ENCODE data around the gene ZIK1. TPM values are rescaled to one million over a fixed set of nuclear protein-coding genes. Genes with fewer than 3 reads are reported as not detected.

ZIK1 gene
- polyA plus RNA-seq, 1 donor (not counting 4 experiments of a cell fraction or from before 2014, with no cell fraction given), result 3.9 TPM

GRCh38 chr19:57560049-57560491 lies 23.9 kb upstream of the ZIK1 start:
- H3K4me3 ChIP-seq (ENCODE audit: control insufficient read depth in 2 of 3, extremely low read depth in 1 of 3, insufficient read depth in 2 of 3, low read depth in 1 of 3, low read length in 3 of 3), result peak overlapping the region; percentile 67 to 89 (median 69)
- peaks cover 2% of the 10 kb centered on the region for H3K9me3 ChIP-seq (ENCODE audit: control insufficient read depth, low read depth, low read length)
- TF ChIP-seq EZH2 (IDR thresholded peaks at IDR 0.05; ENCODE audit: low read length), result no peak
- TF ChIP-seq CTCF (optimal IDR thresholded peaks at IDR 0.05 in 1 of 3, IDR thresholded peaks at IDR 0.05 in 1 of 3, conservative IDR thresholded peaks at IDR 0.05 in 1 of 3; ENCODE audit: extremely low read depth in 1 of 3, insufficient read depth in 2 of 3, low read length in 3 of 3), result no peak
- dilution Hi-C loops (cut with MboI; ENCODE audit: extremely low pct_ligation_motif_present, low sequenced_read_pairs), result no loop called here
- H3K9ac ChIP-seq (ENCODE audit: control insufficient read depth, extremely low read depth, insufficient read depth, low read length), result peak overlapping the region; percentile 82
- H3K36me3 ChIP-seq (ENCODE audit: control insufficient read depth in 2 of 2, extremely low read depth in 1 of 2, insufficient read depth in 2 of 2, low read length in 2 of 2), result peaks cover 4 to 9% of the 10 kb centered on the region in 2 experiments
- H3K4me2 ChIP-seq (ENCODE audit: control insufficient read depth, extremely low read depth, insufficient read depth, low read depth, low read length), result peak overlapping the region; percentile 94
- no peaks in the 10 kb centered on the region for H3K27me3 ChIP-seq (ENCODE audit: control insufficient read depth, extremely low read depth, insufficient read depth, low read length)
- peak overlapping the region; percentile 53 for H3K27ac ChIP-seq (ENCODE audit: control insufficient read depth, insufficient read depth, low read length)
- no peaks in the 10 kb centered on the region for H3K9me1 ChIP-seq (ENCODE audit: control insufficient read depth, extremely low read depth, insufficient read depth, low read length)
- H4K20me1 ChIP-seq (ENCODE audit: control insufficient read depth, extremely low read depth, insufficient read depth, low read length), result no peaks in the 10 kb centered on the region
- H3K79me2 ChIP-seq (ENCODE audit: control insufficient read depth, insufficient read depth, low read length), result peaks cover 23% of the 10 kb centered on the region
- DNase-seq (ENCODE audit: low read depth, low spot score) (no peak), FAIRE-seq (no peak)
- peaks cover 16% of the 10 kb centered on the region for H3K4me1 ChIP-seq (ENCODE audit: control insufficient read depth, extremely low read depth, insufficient read depth, low read length)
- H2AFZ ChIP-seq (ENCODE audit: control insufficient read depth, low read length), result peak overlapping the region; percentile 96

GRCh38 chr19:57563547-57563946 lies 20.4 kb upstream of the ZIK1 start:
- Histone ChIP-seq H3K9me1 (ENCODE audit: control insufficient read depth, extremely low read depth, insufficient read depth, low read length) (no peaks in the 10 kb centered on the region), H3K4me1 (ENCODE audit: control insufficient read depth, extremely low read depth, insufficient read depth, low read length) (peaks cover 12% of the 10 kb centered on the region), H3K27me3 (ENCODE audit: control insufficient read depth, extremely low read depth, insufficient read depth, low read length) (no peaks in the 10 kb centered on the region), H3K4me3 (ENCODE audit: control insufficient read depth in 2 of 3, extremely low read depth in 1 of 3, insufficient read depth in 2 of 3, low read depth in 1 of 3, low read length in 3 of 3) (no peak overlapping the region), H3K9ac (ENCODE audit: control insufficient read depth, extremely low read depth, insufficient read depth, low read length) (no peak overlapping the region), H2AFZ (ENCODE audit: control insufficient read depth, low read length) (no peak overlapping the region), H3K79me2 (ENCODE audit: control insufficient read depth, insufficient read depth, low read length) (peaks cover 10% of the 10 kb centered on the region), H3K9me3 (ENCODE audit: control insufficient read depth, low read depth, low read length) (peaks cover 12% of the 10 kb centered on the region), H3K27ac (ENCODE audit: control insufficient read depth, insufficient read depth, low read length) (no peak overlapping the region), H4K20me1 (ENCODE audit: control insufficient read depth, extremely low read depth, insufficient read depth, low read length) (no peaks in the 10 kb centered on the region), H3K4me2 (ENCODE audit: control insufficient read depth, extremely low read depth, insufficient read depth, low read depth, low read length) (no peak overlapping the region), H3K36me3 (ENCODE audit: control insufficient read depth in 2 of 2, extremely low read depth in 1 of 2, insufficient read depth in 2 of 2, low read length in 2 of 2) (no peaks in the 10 kb centered on the region)
- no peak for FAIRE-seq
- no peak for TF ChIP-seq EZH2 (IDR thresholded peaks at IDR 0.05; ENCODE audit: low read length)
- no peak for TF ChIP-seq CTCF (optimal IDR thresholded peaks at IDR 0.05 in 1 of 3, IDR thresholded peaks at IDR 0.05 in 1 of 3, conservative IDR thresholded peaks at IDR 0.05 in 1 of 3; ENCODE audit: extremely low read depth in 1 of 3, insufficient read depth in 2 of 3, low read length in 3 of 3)
- dilution Hi-C loops (cut with MboI; ENCODE audit: extremely low pct_ligation_motif_present, low sequenced_read_pairs), result no loop called here
- DNase-seq (ENCODE audit: low read depth, low spot score), result no peak

Data from keratinocyte (primary cell).